IPS-20b (cell line): ENCODE measurements around the gene RALGPS1.

ENCODE experiments used
- H3K27ac ChIP-seq: one replicate; pipeline ENCODE4 v1.5.1; 2013; ENCODE audit warnings: low read length
- H3K27me3 ChIP-seq: 2 replicates; pipeline ENCODE4 v1.6.1; 2013; ENCODE audit warnings: mild to moderate bottlenecking, low read length, inconsistent platforms; ENCODE audit not compliant: insufficient read depth
- H3K36me3 ChIP-seq: 2 replicates; pipeline ENCODE4 v1.6.1; 2013; ENCODE audit warnings: low read depth, mild to moderate bottlenecking, inconsistent platforms, low read length, moderate library complexity; ENCODE audit not compliant: insufficient read depth
- H3K4me1 ChIP-seq: 2 replicates; pipeline ENCODE4 v1.6.1; 2013; ENCODE audit warnings: mild to moderate bottlenecking, control low read depth, inconsistent platforms, low read length, moderate library complexity; ENCODE audit not compliant: insufficient read depth
- H3K4me3 ChIP-seq: 2 replicates; pipeline ENCODE4 v1.5.1; 2013; ENCODE audit warnings: mild to moderate bottlenecking, low read length, inconsistent platforms
- H3K9ac ChIP-seq: 2 replicates; pipeline ENCODE4 v1.6.1; 2013; ENCODE audit warnings: low read depth, mild to moderate bottlenecking, inconsistent platforms, low read length, moderate library complexity
- H3K9me3 ChIP-seq: 2 replicates; pipeline ENCODE4 v1.6.1; 2013; ENCODE audit warnings: mild to moderate bottlenecking, low read depth, low read length, inconsistent platforms; ENCODE audit not compliant: insufficient read depth

The RALGPS1 gene

DNA sequence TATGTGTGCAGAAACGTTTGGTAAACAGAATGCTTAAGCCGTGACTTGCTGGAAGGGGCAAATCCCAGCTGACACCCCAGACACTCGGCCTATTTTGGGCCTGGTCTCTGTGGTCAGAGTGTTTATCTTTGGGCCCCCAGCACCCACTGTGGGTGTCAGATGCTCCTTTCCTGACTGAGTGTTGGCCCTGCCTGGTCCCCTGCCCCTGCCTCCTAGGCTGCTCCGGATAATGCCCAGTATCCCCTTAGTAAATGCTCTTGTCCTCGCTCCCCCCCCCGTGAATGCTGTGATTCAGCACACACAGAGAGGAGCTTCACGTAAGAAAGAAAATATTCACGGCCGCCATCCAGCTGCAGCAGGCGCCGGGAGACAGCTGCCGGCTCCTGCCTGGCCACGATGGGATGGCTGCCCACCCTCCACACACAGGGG is 219.2 kb downstream of the RALGPS1 start:
- Histone ChIP-seq H3K4me3 (no peak overlapping the region), H3K36me3 (no peaks in the 10 kb centered on the region), H3K4me1 (peaks cover 21% of the 10 kb centered on the region), H3K27me3 (no peaks in the 10 kb centered on the region), H3K9me3 (no peaks in the 10 kb centered on the region), H3K27ac (no peak overlapping the region), H3K9ac (no peak overlapping the region; the same call in 1 of the 2 replicates)

DNA sequence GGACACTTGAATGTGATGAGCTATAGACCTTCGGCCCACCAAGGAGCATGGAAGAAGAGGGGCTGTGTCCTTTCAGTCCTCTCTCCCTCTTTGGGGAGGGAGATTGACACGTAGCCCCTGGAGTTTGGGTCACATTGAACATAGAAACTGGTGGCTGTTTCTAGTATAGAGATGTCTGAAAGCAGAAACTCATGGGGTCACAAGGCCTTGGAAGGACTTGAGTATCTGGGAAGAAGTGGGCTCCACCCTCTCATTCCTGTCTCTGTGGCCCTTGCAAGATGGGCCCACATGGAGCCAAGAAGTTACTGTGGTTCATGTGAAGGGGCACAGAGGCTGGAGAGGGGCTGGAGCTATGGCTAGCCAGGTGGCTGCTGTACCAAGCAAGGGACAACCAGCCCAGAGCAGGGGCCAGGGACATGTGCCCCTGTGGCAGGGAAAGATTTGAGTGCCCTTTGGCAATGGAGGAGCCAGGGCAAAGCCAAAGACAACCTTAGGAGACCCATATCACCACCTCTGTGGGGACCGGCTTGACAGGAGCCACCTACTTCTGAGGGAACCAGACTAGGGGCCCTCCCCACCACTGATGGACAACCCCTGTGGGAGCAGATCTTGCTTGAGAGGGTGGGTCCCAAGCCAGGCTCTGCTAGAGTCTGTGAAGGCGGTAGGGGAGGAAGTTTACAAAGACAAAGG is 220.6 kb downstream of the RALGPS1 start:
- H3K27ac ChIP-seq, result no peak overlapping the region
- H3K9me3 ChIP-seq, result no peaks in the 10 kb centered on the region
- H3K27me3 ChIP-seq, result no peaks in the 10 kb centered on the region
- no peak overlapping the region for H3K9ac ChIP-seq
- peaks cover 21% of the 10 kb centered on the region for H3K4me1 ChIP-seq
- no peak overlapping the region for H3K4me3 ChIP-seq
- H3K36me3 ChIP-seq, result no peaks in the 10 kb centered on the region

DNA sequence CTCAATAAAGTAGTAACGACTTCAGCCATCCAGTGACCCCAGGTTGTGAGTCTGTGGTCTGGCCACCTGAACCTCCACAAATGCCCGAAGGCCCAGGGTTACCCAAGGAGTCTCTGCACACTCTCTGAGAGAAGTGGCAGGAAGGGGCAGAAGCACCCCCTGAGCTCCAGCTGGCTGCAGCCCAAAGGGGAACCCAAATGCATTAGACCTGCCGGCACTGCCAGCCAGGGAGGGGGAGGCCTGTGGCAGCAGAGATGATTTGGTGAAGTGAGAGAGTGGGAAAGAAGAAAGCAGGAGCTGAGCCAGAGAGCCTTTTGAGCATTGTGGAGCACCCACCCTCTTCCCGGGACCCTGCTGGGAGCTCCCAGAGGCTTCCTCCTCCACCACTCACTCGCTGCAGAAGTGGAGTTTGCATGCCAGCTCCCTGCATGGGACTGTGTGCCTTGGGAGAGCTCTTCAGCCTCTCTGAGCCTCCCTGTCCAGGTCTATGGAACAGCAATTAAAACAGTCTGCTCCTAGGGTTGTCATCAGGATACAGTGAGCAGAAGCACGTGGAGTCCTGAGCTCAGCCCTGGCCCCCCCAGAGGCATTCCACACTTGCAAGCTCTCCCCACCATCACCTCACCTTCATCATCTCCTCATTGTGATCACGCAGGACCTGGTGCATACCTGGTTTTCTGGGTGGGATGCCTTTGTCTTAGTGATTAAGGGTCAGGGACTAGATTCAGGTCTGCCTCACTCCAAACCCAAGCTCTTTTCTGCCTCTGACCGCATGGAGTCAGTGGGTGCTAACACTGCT is 221.7 kb downstream of the RALGPS1 start:
- Histone ChIP-seq H3K27me3 (no peaks in the 10 kb centered on the region), H3K27ac (no peak overlapping the region), H3K36me3 (no peaks in the 10 kb centered on the region), H3K4me1 (peaks cover 21% of the 10 kb centered on the region), H3K9me3 (no peaks in the 10 kb centered on the region), H3K4me3 (no peak overlapping the region), H3K9ac (no peak overlapping the region)

- Histone ChIP-seq H3K9ac (no peak overlapping the region), H3K27ac (no peak overlapping the region), H3K9me3 (no peaks in the 10 kb centered on the region), H3K4me3 (no peak overlapping the region), H3K36me3 (no peaks in the 10 kb centered on the region), H3K27me3 (no peaks in the 10 kb centered on the region), H3K4me1 (peaks cover 15% of the 10 kb centered on the region)
Observed at GRCh38 chr9:127136880-127137639, 222.5 kb downstream of the RALGPS1 start.

GRCh38 chr9:127137640-127138360 is 223.2 kb downstream of the RALGPS1 start:
- Histone ChIP-seq H3K9me3 (no peaks in the 10 kb centered on the region), H3K27ac (no peak overlapping the region), H3K4me3 (no peak overlapping the region), H3K36me3 (no peaks in the 10 kb centered on the region), H3K4me1 (peaks cover 16% of the 10 kb centered on the region; the same call in 1 of the 2 replicates), H3K27me3 (no peaks in the 10 kb centered on the region), H3K9ac (no peak overlapping the region)

- Histone ChIP-seq H3K36me3 (no peaks in the 10 kb centered on the region), H3K27ac (no peak overlapping the region), H3K4me1 (peaks cover 11% of the 10 kb centered on the region; the same call in 1 of the 2 replicates), H3K4me3 (no peak overlapping the region), H3K9me3 (no peaks in the 10 kb centered on the region), H3K27me3 (no peaks in the 10 kb centered on the region), H3K9ac (no peak overlapping the region)
Observed at GRCh38 chr9:127138444-127138843, 223.9 kb downstream of the RALGPS1 start.

DNA sequence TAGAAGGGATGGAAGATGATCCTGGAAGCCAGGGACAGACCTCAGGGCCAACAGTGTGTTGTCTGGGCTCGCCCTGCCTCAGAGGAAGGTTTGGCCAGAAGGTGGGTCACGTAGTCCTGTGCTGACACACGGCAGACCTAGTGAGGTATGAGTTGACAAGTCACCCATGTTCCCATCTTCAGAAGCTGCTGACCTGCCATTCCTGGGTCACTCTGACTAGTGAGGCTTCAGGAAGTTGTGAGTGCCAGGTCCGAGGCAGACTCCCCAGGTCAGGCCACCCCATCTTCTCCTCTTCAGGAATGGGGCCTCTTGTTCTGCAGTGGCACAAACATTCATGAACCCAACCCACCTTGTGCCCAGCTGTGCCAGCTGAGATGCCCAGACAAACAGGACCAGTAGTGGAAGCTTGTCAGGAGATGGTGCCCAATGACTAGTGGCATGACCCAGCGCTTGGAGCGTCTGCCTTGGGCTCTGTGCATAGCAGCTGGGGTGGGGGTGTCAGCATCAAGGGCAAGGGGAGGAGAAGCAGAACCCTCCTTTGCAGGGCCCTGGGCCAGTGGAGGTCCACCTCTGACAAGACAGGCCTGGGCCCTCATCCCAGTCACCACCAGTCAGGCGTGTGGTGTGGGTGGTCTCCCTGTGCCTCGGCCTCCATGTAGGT is 224.6 kb downstream of the RALGPS1 start:
- no peak overlapping the region for H3K4me3 ChIP-seq

DNA sequence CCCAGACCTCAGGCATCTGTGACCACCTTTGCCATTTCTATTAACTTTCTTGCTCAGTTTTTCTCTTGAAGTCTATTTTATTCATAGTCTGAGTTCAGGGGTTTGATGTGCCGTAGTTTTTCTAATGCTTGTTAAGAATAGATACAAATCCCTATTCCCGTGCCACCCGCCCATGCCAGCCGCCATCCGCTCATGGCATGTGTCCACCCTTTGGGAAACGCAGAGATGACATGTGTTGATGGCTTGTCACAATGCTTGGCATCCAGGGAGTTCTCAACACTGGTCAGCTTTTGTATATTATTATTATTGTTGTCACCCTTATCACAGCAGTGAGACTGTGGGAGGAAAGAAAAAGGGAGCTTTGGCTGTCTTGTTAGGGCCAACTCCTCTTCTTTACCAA is 225.2 kb downstream of the RALGPS1 start:
- Histone ChIP-seq H3K9me3 (no peaks in the 10 kb centered on the region), H3K36me3 (no peaks in the 10 kb centered on the region), H3K4me1 (peaks cover 8% of the 10 kb centered on the region; the same call in 1 of the 2 replicates), H3K9ac (no peak overlapping the region), H3K27ac (no peak overlapping the region), H3K27me3 (no peaks in the 10 kb centered on the region), H3K4me3 (no peak overlapping the region)

More for the DNA sequence above, 224.6 kb downstream of the RALGPS1 start:
- no peak overlapping the region for H3K9ac ChIP-seq
- H3K36me3 ChIP-seq, result no peaks in the 10 kb centered on the region
- peaks cover 8% of the 10 kb centered on the region; the same call in 1 of the 2 replicates for H3K4me1 ChIP-seq
- H3K27me3 ChIP-seq, result no peaks in the 10 kb centered on the region
- no peak overlapping the region for H3K27ac ChIP-seq
- no peaks in the 10 kb centered on the region for H3K9me3 ChIP-seq

GRCh38 chr9:127140181-127140580 is 225.6 kb downstream of the RALGPS1 start:
- H3K9ac ChIP-seq, result no peak overlapping the region
- H3K4me1 ChIP-seq, result peaks cover 8% of the 10 kb centered on the region; the same call in 1 of the 2 replicates
- no peak overlapping the region for H3K27ac ChIP-seq
- H3K36me3 ChIP-seq, result no peaks in the 10 kb centered on the region
- H3K9me3 ChIP-seq, result no peaks in the 10 kb centered on the region
- H3K4me3 ChIP-seq, result no peak overlapping the region
- no peaks in the 10 kb centered on the region for H3K27me3 ChIP-seq

DNA sequence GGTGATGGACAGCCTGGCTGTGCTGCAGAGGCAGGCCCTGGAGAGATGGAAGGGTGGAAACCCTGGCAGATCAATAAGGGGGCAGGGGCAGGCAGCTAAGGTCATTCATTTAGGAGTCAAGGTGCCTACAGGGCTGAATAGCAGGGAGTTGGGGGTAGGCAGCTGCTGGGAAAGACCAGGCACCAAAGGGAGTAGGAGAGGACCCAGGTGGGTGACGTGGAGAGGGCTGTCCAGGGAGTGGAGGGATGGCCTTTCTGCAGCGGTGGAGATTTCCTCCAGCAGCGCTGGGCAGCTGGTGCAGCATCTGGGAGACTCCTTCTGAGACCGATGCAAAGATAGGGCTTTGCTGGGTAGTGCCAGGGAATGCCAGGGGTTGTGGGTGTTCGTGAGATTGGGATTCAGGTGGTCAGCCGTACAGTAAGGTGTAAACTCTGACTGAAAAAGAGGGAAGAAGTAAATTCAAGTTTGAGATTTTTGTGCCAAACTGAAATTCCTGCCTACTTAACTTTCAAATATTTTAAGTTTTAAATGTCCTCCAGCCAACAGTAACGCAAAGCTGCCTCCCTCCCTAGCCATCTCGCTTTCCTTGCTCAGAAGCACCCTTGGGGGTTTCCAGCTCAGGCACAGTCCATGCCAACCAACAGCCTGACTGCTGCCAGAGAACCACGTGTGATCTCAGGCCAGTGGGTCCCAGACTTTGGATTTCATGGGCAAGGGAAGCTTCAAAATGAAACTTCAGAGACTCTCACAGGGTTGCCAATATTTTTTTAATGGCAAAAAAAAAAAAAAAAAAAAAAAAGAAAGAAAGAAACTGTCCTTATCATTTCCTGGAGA is 226.5 kb downstream of the RALGPS1 start:
- H3K4me1 ChIP-seq, result peaks cover 8% of the 10 kb centered on the region; the same call in 1 of the 2 replicates
- no peak overlapping the region for H3K4me3 ChIP-seq
- no peaks in the 10 kb centered on the region for H3K36me3 ChIP-seq
- H3K9me3 ChIP-seq, result no peaks in the 10 kb centered on the region
- H3K9ac ChIP-seq, result no peak overlapping the region
- no peaks in the 10 kb centered on the region for H3K27me3 ChIP-seq
- no peak overlapping the region for H3K27ac ChIP-seq
